Inferior parietal cortex (tissue), 1 donor: ENCODE results near the gene VSIG10L.

Source experiments
- DNase-seq: peaks from one replicate; pipeline ENCODE4 v3.0.0-alpha.2; 2016; ENCODE audit errors: extremely low spot score

VSIG10L gene

GRCh38 chr19:51365211-51365964 is 23.4 kb upstream of the VSIG10L start:
- peak; percentile 42 for DNase-seq

- DNase-seq: no peak
Observed at GRCh38 chr19:51364200-51365106, 22.5 kb upstream of the VSIG10L start.

GRCh38 chr19:51361239-51361638 is 19.3 kb upstream of the VSIG10L start:
- no peak for DNase-seq

- DNase-seq: no peak
Observed at GRCh38 chr19:51359294-51359693, 17.4 kb upstream of the VSIG10L start.

DNA sequence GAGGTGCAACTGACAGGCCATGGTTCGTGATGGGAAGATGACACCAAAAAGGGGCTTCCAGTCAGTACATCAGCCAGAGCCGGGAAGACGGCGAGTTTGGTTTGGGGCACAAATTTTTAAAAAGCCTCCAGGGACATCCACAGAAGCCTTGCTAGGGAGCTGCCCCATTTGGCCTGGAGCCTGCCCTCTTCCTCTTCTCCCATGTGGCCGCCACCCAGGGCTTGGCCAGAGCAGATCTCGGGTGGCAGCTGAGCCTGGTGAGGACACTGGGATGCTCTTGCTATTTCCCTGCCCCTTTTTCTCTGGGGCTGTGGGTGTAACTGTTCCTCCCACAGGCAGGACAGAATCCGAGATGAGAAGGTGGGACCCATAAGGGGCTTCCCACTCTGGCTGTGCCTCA is 16.0 kb upstream of the VSIG10L start:
- no peak for DNase-seq

DNA sequence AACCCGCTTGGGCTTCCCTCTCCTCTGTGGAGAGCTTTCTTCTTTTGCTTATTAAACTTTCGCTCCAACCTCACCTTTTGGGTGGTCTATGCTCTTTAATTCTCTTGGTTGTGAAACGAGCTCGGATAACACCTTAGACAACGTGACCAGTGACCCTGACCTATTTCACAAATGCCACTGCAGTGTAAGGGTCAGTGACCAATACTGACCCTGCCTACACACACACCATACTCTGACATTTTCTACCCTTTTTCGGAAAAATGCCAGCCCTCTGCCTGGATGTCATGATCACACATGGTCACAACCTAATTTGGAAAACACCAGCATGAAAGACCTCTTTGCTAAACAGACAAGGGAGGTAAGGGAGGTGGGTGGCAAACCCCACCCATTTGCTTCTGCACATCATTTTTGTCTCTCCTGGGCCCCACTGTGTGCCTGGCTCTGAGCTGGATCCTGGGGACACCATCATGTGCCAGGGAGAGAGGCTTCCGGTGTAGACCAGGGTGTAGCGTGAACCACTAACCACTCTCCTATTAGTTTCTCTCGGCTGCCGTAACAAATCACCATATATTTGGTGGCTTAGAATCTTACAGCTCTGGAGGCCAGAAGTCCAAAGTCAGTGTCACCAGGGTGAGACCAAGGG is 14.3 kb upstream of the VSIG10L start:
- no peak for DNase-seq

GRCh38 chr19:51354742-51355148 is 12.8 kb upstream of the VSIG10L start:
- peak; percentile 48 for DNase-seq

- DNase-seq: no peak
Observed at GRCh38 chr19:51354103-51354741, 12.3 kb upstream of the VSIG10L start.

DNA sequence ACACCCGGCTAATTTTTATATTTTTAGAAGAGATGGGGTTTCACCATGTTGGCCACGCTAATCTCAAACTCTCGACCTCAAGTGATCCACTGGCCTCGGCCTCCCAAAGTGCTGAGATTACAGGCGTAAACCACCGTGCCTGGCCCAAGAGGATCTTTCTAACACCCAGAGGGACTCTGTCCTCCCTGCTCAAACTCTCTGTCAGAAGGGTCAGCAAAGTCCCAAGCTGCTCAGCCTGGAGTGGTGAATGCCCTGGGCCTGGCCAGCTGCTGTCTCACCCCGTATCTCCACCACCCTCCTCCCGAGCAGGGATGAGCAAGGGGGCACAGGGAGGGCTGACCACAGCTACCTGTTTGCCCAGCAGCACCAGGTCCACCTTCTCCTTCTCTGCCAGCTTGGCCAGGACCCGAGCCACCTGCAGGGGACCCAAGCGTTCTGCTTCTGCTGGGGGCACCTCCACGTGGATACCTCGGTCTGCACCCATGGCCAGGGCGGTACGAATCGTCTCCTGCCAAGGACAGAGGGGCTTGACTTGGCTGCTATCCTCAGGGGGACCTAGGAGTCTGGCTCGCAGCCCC is 10.9 kb upstream of the VSIG10L start:
- no peak for DNase-seq

GRCh38 chr19:51351266-51351990 is 9.5 kb upstream of the VSIG10L start:
- DNase-seq: no peak

- no peak for DNase-seq
Observed at GRCh38 chr19:51347209-51347928, 5.4 kb upstream of the VSIG10L start.

DNA sequence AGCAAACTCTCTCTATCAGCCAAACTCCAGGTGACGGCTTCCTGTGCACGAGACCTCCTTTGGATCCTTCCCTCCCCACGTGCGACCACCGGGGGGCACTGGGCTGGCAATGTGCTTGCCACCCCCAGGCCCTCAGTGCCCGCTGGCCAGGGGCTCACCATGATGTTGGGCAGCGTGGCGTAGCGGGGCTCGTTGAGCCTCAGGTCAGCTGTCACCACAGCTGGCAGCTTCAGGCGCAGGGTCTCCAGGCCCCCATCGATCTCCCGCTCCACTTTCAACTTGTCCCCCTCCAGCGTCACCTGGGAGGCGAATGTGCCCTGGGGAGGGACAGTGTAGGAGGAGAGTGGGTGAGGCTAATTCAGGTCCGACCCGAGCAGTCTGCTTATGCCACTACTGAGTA is 4.8 kb upstream of the VSIG10L start:
- no peak for DNase-seq

DNA sequence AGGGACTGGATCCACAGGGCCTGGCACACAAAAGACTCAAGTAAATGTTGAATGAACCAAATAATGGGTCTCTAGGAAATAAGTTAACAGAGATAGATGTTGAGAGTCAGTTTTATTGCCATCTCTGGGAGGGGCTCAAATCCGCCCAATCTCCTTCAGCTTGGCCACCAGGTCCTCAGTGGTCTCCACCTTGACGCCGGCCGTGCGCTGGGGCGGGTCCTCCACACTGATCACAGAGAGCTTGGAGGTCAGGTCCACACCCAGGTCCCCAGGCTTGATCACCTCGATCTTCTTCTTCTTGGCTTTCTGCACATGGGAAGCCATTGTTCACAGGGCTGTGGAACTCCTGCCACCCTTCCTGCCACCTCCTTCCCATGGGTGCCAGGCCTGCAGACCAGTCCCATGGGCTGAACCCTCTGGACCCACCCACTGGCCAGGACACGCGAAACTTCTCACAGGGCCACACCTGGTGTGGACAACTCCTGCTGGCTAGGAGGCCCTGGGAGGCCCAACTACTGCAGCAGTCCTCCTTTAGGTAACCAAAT is 3.2 kb upstream of the VSIG10L start:
- DNase-seq: no peak

- no peak for DNase-seq
Observed at GRCh38 chr19:51342631-51343569, 961 bp upstream of the VSIG10L start.

DNA sequence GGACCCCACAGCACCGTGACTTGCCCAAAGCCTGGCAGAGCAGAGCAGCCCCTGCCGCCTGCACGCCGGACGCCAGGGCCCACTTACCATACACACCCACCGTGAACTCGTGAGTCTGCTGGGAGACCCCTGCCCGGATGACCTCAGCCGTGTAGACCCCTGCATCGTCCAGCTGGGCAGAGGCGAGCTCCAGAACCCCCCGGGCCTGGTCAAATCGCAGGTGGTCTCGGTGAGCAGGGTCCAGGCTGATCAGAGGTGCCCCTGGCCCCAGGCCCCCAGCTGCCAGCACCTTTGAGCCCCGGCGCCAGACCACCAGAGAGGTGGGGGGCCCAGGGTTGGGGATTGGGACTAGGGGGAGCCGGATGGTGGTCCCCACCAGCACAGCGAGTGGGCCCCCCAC is 873 bp downstream of the VSIG10L start:
- no peak for DNase-seq

DNA sequence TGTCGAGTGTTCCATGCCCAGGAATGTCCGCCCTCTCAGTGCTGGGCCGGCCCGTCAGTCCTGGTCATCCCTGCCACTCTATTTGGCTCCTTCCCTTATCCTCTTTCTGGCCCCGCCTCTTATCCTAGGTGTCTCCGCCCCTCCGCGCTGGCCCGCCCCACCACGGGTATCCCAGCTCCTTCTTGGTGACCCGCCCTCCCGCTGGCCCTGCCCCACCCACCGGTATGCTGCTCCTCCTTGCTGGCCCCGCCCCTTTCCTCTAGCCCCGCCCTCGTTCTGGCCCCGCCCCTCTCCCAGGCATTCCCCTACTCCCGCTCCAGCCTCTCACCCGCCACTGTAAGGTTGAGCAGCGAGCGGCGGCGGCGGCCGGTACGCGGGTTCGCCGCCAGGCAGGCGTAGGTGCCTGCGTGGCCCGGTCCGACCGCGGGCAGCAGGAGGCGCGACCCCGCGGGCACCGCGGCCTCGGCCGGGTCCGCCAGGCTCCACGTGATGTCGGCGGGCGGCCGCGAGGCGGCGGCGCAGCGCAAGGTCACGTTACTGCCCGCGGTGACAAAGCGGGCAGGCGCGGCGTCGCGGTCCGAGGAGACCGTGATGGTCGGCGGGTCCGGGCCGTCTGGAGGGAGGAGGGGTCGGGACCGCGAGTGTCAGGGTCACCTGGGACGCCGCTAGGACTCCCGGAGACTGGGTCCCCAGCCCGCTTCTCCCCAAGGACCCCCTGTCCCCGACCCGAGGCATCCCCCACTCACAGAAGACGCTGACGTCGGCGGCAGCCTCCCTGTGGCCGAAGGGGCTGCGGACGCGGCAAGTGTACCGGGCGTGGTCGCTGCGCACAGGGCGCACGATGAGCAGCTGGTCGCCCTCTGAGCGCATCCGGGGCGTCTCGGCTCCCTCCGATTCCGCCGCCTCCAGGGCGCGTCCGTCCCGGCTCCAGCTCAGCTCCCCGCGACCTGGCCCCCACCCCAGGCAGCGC is 2.0 kb downstream of the VSIG10L start:
- DNase-seq: peak; percentile 77

- DNase-seq: no peak
Observed at GRCh38 chr19:51339313-51339686, 2.6 kb downstream of the VSIG10L start.
